ENCODE measurements around the gene GRAMD2A.

GRCh38 chr15:72169236-72169920 lies 28.2 kb downstream of the GRAMD2A start:
- TF ChIP-seq POLR2A (IDR thresholded peaks at IDR 0.05; ENCODE audit: low read depth, low read length) (no peak), EZH2 (IDR thresholded peaks at IDR 0.05; ENCODE audit: borderline replicate concordance, low read depth, low read length, severe bottlenecking) (no peak), POLR2AphosphoS5 (IDR thresholded peaks at IDR 0.05; ENCODE audit: insufficient read depth, low read depth, low read length) (no peak), MYC (IDR thresholded peaks at IDR 0.05; ENCODE audit: low read depth, low read length) (no peak), CTCF (IDR thresholded peaks at IDR 0.05; ENCODE audit: extremely low read depth in 1 of 2, insufficient read depth in 1 of 2, low read depth in 1 of 2, low read length in 2 of 2) (no peak), JUN (IDR thresholded peaks at IDR 0.05; ENCODE audit: borderline replicate concordance, insufficient read depth, insufficient read length, low read depth) (no peak), GATA2 (IDR thresholded peaks at IDR 0.05; ENCODE audit: insufficient read depth, insufficient read length, low read depth, low read length) (no peak), FOS (IDR thresholded peaks at IDR 0.05; ENCODE audit: borderline replicate concordance, insufficient read depth, low read length) (no peak)
- TF ChIP-seq, protein P1, sequence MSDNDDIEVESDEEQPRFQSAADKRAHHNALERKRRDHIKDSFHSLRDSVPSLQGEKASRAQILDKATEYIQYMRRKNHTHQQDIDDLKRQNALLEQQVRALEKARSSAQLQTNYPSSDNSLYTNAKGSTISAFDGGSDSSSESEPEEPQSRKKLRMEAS (IDR thresholded peaks at IDR 0.05; ENCODE audit: insufficient read depth, insufficient read length), result no peak

Measured in endothelial cell of umbilical vein (primary cell).